Stimulated activated CD4-positive, alpha-beta T cell treated with anti-CD3 and anti-CD28 coated beads, Interleukin-1b, Interleukin-23, amount 100 ng/mL, for 48 hours (primary cell): ENCODE data around the gene SPSB2.
A peak's percentile ranks its signal among the peaks of the same experiment; 100 is the strongest.
"Not testable (repeated sequence)": the region's sequence is repeated elsewhere in the genome, so short reads cannot be mapped to it uniquely, and the experiment has no call there.

Experiments
- DNase-seq: peaks from one replicate; pipeline ENCODE4 v3.0.0-alpha.2; 2020

The SPSB2 gene

DNA sequence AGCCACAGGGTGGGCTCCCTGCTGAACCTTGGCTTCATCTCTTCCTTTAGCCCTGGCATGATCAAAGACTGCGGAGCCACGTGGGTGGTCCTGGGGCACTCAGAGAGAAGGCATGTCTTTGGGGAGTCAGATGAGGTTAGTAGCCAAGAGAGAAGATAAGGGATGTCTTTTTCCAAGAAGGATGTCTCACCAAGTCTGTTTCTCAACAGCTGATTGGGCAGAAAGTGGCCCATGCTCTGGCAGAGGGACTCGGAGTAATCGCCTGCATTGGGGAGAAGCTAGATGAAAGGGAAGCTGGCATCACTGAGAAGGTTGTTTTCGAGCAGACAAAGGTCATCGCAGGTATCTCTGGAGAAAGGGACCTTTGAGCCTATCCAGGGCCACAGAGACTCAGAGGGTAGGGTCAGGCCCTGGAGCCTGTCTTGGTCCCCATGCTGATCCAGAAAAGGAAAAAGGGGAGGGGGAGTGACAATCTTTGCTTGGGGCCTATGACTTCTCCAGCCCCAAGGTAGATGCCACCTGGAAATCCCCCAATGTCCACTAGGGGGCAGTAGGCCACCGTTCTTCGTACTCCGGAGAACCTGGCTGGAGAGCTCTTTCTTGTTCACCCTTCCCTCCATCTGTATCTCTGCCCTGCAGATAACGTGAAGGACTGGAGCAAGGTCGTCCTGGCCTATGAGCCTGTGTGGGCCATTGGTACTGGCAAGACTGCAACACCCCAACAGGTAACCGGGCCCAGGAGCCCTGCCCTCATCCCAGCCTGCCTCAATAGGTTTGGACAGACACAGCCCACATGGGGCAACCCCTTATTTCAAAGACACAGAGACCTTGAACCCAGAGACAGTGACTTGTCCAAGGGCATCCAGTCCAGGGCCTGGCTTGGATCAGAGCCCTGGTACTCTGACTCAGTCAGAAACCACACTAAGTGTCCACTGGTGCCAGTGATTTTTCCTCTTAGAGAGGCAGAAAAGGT, 3.8 kb downstream of the SPSB2 start:
- peak; percentile 84 for DNase-seq

DNA sequence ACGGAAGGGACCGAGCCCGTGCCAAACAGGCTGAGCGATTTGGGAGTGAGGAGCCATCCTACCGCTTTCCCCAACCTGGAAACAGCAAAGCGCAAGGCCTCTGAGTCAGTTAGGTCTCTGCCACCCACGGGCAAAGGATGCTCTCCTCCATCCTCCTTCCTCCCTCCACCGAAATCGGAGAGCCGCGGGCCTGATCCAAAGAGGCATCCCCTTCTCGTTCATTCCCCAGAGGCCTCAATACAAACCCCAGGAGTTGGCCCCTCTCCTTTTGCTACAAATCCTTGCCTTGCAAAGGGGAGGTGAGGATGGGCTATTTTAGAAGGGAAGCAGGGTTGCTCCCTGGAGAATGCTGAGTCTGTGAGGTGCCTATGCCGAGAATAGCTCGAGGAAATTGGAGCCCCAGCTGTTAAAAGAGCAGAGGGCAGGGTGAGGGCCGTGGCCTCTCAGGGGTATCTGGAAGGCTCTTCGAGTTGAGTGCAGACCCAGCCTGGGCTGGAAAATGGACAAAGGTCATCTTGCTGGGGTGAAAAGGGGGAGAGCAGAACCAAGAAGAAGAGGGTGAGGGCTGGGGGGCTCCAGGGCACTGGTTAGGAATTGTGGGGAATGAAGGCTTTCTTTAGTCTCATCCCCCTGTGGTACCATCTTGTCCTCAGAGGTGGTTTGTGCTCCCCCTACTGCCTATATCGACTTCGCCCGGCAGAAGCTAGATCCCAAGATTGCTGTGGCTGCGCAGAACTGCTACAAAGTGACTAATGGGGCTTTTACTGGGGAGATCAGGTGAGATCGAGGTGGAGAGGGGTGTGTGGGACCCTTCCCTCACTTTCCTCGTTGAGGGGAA, 4.7 kb downstream of the SPSB2 start:
- DNase-seq = peak; percentile 19

DNA sequence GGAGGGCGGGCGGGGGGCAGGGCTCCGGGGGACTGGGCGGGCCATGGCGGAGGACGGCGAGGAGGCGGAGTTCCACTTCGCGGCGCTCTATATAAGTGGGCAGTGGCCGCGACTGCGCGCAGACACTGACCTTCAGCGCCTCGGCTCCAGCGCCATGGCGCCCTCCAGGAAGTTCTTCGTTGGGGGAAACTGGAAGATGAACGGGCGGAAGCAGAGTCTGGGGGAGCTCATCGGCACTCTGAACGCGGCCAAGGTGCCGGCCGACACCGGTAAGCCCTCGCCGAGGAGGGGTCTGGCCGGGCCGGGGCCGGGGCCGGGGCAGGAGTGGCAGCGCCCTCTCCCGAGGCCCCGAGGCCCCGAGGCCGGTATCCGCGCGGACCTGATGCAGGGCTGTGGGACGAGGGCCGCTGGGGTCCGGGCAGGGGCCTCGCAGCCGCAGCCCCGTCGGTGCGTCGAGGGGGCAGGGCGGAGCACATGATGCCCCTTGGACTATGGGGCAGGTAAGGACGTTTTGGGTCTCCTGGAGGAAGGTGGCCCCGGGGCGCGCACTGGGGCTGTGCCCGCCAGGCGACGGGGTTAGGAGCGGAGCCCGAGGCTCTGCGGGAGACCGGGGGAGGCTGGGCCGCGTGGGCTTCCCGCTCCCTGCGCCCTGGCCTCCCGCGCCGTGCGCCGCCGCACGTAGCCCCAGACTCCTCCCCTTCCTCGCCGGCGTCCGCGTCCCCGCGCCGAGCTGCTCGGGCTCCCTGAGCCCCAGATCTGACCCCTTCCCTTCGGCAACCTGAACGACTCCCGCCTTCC, 5.5 kb downstream of the SPSB2 start, which contains the start of gene TPI1:
TPI1 (plus strand) TSS at position 119 of the 798 bp plus-strand sequence; CDS start at position 155, 36 bp downstream.
- DNase-seq = peak; percentile 81

DNA sequence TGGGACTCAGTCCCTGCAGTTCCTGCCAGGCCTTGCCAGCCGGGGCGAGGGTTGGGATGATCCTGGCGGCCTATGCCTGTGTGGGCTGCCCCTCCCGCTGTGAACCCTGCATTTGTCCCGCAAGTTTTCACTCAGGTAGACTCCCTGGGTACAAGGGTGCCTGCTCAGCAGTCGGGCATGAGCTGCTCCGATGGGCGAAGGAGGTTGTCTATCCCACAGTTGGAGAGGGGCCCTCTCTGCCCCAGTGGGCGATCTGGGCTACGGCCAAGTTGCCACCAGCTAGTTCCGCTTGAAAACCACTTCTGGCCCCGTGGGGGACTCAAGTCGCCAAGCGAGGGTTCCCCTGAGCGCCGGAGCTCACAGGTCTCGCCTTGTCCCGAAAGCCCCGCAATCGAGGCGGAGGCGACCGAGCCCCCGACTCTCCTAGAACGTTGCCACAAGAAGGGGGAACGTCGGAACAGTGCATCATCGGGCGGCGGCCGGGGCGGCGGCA, 6.1 kb downstream of the SPSB2 start:
- DNase-seq = peak; percentile 13

DNA sequence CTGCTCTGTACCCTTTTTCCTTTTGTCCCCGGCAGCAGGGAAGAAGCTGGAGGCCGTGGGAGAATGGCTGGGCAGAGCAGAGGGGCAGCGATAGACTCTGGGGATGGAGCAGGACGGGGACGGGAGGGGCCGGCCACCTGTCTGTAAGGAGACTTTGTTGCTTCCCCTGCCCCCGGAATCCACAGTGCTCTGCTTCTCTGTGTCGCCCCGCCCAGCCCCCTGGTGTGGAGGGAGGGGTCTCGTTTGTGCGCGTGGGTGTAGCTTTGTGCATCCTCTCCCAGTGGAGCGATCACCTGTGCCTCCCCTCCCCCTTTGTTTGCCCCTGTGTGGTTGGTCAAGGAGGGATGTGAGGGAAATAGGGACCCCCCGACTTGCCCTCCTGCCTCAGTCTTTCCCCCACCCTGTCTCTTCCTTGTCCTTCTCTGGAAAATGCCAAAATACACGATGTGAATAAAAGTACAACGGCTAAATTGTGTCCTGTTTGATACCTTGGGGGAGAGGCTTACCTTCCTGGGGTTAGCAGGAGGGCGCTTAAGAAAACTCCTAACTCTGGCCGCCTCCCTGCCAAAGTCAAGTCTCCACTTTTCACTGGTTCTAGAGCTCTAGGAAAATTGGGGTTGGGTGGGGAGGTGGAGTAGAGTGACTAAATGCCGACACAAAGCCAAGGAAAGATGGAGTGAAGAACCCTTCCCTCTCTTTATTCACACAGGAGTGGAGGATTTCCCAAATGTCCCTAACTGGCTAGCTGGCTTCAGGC, 6.8 kb downstream of the SPSB2 start:
- no peak for DNase-seq

DNA sequence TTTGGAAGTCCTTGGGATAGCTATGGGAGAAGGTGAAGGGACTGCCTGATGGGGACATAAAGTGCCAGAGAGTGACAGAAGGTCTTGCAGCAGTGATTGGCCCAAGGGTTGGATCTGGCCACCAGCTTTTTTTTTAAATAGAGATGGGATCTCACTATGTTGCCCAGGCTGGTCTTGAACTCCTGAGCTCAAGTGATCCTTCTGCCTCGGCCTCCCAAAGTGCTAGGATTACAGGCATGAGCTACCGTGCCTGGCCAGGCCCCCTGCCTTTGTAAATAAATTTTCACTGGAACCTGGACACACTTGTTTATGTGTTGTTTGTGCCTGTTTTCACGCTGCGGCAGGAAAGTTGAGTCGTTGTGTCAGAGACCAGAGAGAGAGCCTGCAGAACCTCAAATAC, 7.8 kb downstream of the SPSB2 start:
- not testable (repeated sequence) for DNase-seq

DNA sequence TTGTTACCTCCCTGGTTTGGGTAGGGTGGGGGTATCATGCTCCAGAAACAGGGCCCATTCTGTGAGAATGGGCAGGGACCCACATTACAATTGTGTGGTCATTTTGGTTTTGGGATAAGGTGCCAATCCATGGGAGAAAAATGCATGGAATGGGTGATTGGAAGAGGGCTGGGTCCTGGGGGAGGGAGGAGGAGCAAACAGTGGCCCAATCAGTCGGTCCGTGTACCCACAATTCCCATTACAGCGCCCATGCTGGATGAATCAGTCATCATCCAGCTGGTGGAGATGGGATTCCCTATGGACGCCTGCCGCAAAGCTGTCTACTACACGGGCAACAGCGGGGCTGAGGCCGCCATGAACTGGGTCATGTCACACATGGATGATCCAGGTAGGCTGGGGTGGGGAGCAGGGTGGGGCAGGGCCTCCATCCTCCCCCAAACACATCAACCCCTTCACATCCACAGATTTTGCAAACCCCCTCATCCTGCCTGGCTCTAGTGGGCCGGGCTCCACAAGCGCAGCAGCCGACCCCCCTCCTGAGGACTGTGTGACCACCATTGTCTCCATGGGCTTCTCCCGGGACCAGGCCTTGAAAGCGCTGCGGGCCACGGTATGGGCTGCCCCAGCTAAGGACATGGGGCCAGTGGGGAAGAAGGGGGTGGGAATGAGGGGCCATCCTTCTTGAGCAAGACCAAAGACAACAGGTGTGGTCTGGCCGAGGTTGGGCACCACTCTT, 9.3 kb downstream of the SPSB2 start:
- DNase-seq = no peak

DNA sequence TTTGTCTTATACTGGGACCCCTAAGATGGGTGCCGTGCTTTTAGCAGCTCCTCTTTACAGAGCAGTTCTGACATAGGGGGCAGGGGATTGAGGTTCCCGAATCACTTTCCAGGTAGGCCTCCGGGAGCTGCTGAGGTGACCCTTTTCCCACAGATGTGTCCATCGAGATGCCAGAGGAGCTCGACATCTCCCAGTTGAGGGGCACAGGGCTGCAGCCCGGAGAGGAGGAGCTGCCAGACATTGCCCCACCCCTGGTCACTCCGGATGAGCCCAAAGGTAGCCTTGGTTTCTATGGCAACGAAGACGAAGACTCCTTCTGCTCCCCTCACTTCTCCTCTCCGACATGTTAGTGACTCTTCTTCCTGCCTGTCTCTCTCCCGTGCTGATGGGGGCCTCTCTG, 10.1 kb downstream of the SPSB2 start:
- no peak for DNase-seq

DNA sequence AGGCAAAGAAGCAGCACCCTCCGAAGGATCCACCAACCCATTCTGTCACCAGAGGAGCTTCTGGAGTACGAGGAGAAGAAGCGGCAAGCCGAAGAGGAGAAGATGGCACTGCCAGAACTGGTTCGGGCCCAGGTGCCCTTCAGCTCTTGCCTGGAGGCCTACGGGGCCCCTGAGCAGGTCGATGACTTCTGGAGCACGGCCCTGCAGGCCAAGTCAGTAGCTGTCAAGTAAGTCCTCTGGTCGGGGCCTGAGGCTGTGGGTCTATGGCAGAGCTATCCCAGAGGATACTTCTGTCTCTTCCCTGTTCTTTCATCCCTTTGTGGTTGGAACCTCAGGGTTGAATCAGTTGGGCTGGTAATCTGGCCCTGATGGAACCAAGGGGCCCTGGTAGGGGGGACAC, 11.7 kb downstream of the SPSB2 start:
- DNase-seq = no peak

DNA sequence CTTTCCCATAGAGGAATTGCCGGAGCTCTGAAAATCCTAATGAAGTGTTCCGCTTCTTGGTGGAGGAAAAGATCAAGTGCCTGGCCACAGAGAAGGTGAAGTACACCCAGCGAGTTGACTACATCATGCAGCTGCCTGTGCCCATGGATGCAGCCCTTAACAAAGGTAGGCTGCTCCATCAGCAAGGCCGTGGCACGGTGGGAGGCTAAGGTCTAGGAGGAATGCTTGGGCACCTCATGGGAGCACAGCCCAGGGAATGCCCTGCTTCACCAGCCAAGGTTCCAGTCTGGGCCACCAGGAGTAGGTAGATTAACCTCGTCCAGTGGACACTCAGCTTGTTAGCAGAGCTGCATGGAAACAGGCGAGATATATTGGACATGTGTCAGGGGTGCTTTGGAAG, 12.2 kb downstream of the SPSB2 start:
- DNase-seq = no peak

DNA sequence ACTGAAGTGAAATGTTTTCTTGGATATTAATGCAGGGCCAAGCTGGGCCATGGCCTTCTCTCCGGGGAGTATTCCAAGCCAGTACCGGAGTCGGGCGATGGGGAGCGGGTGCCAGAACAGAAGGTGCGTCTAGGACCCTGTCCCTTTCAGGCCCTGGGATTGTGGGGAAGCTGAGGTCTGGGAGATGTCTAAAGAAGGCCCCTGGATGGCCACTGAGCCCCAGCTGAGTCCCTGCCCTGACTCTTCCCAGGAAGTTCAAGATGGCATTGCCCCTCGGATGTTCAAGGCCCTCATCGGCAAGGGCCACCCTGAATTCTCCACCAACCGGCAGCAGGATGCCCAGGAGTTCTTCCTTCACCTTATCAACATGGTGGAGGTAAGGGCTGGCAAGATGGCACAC, 13.0 kb downstream of the SPSB2 start:
- no peak for DNase-seq

DNA sequence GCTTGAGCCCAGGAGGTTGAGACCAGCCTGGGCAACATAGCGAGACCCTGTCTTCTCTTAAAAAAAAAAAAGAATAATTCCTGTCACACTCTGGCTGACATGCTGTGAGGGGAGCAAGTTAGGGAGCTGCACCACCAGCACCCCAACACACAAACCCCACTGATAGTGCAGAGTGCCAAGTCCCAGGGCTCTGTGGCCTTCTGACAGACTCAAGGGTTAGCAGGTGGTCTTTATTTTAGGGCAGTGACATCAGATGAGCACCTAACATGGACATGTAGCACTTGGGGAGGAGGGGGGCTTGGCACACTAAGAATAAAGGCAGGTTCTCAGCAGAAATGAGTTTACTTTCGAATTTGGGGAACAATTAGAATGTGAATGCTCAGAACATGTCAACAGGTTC, 14.3 kb downstream of the SPSB2 start:
- no peak for DNase-seq

DNA sequence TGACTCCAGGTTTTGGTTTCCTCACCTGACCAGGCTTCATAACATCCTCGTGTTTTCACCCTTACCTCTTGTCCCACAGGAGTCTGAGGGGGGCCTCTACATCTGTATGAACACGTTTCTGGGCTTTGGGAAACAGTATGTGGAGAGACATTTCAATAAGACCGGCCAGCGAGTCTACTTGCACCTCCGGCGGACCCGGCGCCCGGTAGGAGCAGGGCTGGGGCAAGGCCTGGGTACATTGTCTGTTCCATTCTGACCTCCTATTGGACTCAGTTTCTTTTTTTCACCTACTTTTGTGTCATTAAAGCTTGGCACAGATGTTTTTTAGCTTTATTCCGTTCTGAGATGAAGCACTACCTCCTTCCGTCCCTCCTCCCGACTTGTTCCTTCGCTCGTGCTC, 17.8 kb downstream of the SPSB2 start:
- DNase-seq = no peak

DNA sequence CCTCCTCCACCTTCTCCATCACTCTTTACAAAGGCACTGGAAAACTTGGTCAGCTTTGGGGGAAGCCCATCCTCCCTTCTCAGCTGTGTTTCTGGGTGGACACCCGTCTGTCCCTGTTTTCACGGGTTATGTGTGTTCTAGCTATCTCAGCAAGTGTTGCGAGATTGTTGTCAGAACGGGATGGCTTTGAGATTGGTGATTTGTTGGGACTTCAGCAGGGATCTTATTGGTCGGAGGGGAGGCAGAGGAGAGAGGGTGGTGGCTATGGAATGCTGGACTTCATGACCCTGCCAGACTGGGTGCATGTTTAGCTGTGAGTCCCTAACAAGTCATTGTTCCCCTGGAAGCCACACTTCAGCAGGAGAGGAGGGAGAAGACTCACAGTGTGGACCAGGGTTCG, 19.1 kb downstream of the SPSB2 start:
- DNase-seq = no peak

DNA sequence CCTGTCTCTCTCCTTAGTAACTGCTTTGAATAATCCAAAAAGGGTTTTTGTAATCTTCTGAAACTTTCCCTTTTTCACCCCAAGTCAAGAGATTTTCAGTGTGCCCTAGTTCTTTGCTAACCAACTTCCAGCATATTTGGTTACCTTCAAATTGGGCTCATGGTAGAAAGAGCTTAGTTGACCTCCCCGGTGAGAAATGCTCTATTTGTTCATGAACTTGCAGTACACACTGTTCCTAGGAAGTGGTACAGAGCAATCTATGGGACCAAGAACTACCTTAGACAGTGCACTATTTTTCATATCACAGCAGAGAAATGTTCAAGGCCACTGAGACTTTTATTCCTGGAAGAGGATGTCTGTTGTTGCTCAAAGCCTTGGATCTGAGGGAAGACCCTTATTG, 19.5 kb downstream of the SPSB2 start:
- no peak for DNase-seq

DNA sequence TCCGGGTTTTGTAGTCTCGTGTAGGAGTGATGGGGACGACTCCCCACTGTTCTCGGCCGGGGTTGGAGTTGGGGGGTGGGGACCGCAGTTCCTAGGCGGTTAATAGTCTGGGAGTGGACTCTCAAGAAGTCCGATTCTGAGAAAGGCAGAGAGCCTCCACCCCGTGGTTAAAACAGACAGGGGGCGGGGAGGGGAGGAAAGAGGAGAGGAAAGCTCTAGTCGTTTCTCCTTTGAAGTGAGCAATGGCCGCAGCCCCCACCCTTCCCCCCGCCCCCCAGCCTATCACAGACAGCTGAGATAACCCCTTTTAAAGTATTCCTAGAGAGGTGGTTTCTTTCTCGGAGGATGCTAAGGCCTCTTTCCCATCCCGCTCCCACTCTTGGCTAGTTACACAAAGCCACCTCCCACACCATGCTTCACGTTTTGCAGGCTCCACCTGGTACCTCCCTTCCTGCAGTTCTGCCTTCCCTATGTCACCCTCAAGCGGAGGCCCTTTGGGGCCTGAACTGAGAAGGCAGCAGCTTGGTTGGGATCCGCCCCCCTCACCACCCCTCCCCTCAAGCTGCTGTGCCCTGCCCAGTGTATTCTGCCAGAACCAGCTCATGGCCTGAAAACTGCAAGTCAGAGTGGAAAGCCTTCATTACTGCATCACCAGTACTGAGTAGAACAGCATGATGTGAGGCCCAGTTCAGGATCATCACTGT, 20.3 kb downstream of the SPSB2 start:
- peak; percentile 89 for DNase-seq

DNA sequence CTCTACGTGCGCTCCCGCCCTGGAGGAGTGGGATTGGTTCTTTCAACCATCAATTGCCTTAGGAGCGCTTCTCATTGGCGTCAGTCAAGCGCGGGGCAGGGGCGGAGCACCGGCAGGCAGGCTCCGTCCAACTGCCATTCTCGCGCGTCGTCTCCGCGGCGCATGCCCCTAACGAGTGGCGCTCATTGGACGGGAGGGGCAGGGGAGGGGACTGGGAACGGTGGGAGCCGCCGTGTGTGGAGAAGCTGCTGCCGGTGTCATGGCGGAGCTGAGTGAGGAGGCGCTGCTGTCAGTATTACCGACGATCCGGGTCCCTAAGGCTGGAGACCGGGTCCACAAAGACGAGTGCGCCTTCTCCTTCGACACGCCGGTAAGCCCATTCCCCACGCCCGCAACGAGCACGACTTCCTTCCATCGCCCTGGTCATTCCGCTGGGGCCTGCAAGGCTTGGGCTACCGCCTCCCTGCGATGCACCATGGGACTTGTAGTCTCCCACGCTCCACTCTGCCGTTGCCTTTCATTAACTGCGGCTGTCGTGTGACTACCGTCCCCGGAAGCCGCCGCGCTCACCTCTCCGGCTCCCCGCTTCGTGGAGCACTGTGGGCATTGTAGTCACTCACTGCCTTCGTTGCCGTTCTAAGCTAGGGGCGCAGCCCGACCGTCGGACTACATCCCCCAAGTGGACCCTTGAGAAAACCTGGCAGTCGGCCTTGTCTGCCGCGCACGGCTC, 21.0 kb downstream of the SPSB2 start, which contains the start of gene USP5:
USP5 (plus strand) TSS at position 230 of the 730 bp plus-strand sequence; CDS start at position 260, 30 bp downstream.
- DNase-seq = peak; percentile 99

DNA sequence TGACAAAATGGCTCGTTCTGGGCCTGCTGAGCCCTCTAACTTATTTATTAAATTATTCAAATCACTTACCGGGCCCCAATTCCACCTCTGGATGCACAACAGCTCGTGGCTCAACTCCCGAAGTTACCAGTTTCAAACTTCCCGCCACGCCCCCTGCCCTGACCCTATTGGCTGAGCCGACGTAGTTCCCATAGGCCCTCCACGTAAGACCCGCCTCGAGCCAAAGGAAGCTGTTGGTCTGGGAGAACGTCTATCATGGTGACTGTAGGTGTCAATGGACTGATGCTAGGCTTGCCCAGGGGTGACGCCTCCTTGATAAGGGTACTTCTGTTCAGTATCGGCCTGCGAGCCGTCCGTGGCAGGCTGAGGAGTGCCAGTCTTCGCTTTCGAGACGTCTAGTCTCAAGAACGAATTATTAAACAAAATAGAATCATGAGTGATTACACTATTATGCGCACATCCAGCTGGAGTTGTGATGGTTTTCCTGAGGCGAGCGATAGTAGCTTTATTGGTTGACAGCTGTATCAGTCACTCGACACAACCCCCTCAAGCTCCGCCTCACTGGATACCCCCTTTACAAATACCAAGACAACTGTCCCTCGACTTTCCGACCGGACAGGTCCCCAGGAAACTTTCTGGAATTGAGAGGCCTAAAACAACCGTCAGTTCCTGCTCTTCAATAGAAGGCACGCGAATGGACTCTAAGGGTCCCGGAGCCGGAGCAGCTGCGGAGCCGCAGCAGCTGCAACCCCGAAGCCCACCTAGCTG, 21.8 kb downstream of the SPSB2 start, which contains the start of gene CDCA3:
CDCA3 (minus strand) TSS at position 134 of the 768 bp plus-strand sequence. CDS start 334 bp downstream, outside the sequence.
- peak; percentile 96 for DNase-seq

DNA sequence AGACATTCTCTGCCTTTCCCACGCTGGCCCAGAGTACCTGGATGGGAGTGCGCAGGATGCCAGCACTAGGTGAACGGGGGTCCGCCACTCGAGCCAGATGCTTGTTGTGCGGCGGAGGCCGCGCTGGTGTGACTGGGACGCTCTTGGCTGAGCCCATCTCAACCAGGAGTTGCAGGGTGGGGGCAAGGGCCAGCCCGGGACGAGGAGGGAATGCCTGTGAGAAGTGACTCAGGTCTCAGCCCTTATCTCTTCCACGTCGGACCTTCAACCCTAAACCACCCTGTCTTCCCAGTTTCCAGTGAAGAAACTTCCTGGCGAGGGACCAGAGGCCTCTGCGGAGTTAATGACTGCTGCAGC, 22.3 kb downstream of the SPSB2 start:
- no peak for DNase-seq
